HL-60/S4 treated with retinoic acid at 250 ng/mL for 4 days and 3 days (cell line): ENCODE measurements around the gene ARMC8.

Experiments
- in situ Hi-C: fragments of 300-500 bp; cut with MboI; formaldehyde crosslinking; loops from 2 replicates; pipeline ENCODE4 v1.7.0; 2022; ENCODE audit warnings: low sequenced_read_pairs

Gene ARMC8

GRCh38 chr3:138340511-138340910, 153.4 kb downstream of the ARMC8 start:
- in situ Hi-C loops, result no loop called here

GRCh38 chr3:138344754-138345153, 157.7 kb downstream of the ARMC8 start:
- in situ Hi-C loops, result no loop called here
